ENCODE measurements around the gene FAM3B.
A peak's percentile ranks its signal among the peaks of the same experiment; 100 is the strongest.
"Not testable (repeated sequence)": the region's sequence is repeated elsewhere in the genome, so short reads cannot be mapped to it uniquely, and the experiment has no call there.

FAM3B gene

DNA sequence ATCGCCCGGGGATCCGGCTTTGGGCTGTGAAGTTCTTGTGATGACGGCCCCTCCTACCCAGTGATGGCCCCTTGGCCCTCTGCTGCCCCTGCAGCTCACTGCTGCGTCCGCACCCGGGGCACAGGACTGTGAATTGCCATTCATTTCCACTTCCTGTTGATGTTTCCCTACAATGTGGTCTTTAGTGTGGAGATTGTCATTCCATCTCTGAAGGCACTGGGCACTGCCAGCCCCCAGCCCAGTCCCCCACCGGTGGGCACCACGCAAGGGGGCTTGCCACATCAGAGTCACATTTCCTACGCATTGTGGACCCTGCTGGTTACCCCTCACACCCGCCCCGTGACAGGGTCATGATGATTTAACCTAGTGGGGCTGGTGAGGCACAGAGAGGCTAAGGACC is 42.7 kb downstream of the FAM3B start:
- no peak overlapping the region for H3K4me3 ChIP-seq (ENCODE audit: low read length)
- no peak overlapping the region for H2BK120ac ChIP-seq (ENCODE audit: low read depth, low read length)
- no peak overlapping the region for H3K27ac ChIP-seq (ENCODE audit: low read depth, low read length)
- no peak overlapping the region for H2AK5ac ChIP-seq (ENCODE audit: low read length)
- H3K79me1 ChIP-seq (ENCODE audit: low read length): no peaks in the 10 kb centered on the region
- no peak overlapping the region for H2BK5ac ChIP-seq (ENCODE audit: low read length)
- no peak overlapping the region for H2BK15ac ChIP-seq (replicated peaks; ENCODE audit: low read depth)
- no peaks in the 10 kb centered on the region for H3K27me3 ChIP-seq (ENCODE audit: insufficient read depth, low read length, poor library complexity)
- WGBS (ENCODE audit: extremely low coverage, insufficient coverage, low lambda C conversion rate): no CpG with 5 or more reads among the region's 12 CpGs
- H3K79me2 ChIP-seq (ENCODE audit: control insufficient read depth, insufficient read depth, low read length): no peaks in the 10 kb centered on the region
- H3K4ac ChIP-seq (ENCODE audit: low read depth, low read length): no peak overlapping the region
- no peaks in the 10 kb centered on the region for H3K36me3 ChIP-seq (ENCODE audit: control insufficient read depth, insufficient read depth, low read length)
- H3K56ac ChIP-seq (ENCODE audit: low read length): peak overlapping the region; percentile 46
- no peak overlapping the region for H3K4me2 ChIP-seq (ENCODE audit: low read length)
- no peak overlapping the region for H4K8ac ChIP-seq (ENCODE audit: low read depth, low read length)
- no peak overlapping the region for H3K23ac ChIP-seq (ENCODE audit: low read length)
- no peak overlapping the region for H3K18ac ChIP-seq (ENCODE audit: low read length)
- peak; percentile 66 for DNase-seq
- no peak overlapping the region for H4K5ac ChIP-seq (ENCODE audit: low read length)
- H3K4me1 ChIP-seq (ENCODE audit: control insufficient read depth, low read depth, low read length): no peaks in the 10 kb centered on the region
- no peak overlapping the region for H3K9ac ChIP-seq (ENCODE audit: low read length)

DNA sequence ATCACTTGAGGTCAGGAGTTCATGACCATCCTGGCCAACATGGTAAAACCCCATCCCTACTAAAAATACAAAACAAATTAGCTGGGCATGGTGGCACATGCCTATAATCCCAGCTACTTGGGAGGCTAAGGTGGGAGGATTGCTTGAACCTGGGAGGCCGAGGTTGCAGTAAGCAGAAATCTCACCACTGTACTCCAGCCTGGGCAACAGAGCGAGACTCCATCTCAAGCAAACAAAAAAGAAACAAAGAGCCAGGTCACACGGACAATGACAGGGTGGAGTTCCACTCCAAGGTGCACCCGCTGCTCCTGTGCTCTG is 43.1 kb downstream of the FAM3B start:
- not testable (repeated sequence) for DNase-seq; H3K23ac ChIP-seq (ENCODE audit: low read length); H3K4me3 ChIP-seq (ENCODE audit: low read length); H3K56ac ChIP-seq (ENCODE audit: low read length); H3K9ac ChIP-seq (ENCODE audit: low read length); H2BK5ac ChIP-seq (ENCODE audit: low read length); H2BK15ac ChIP-seq (replicated peaks; ENCODE audit: low read depth); H3K79me1 ChIP-seq (ENCODE audit: low read length); H3K4me2 ChIP-seq (ENCODE audit: low read length); H3K4ac ChIP-seq (ENCODE audit: low read depth, low read length); H2AK5ac ChIP-seq (ENCODE audit: low read length); H3K27me3 ChIP-seq (ENCODE audit: insufficient read depth, low read length, poor library complexity); H4K8ac ChIP-seq (ENCODE audit: low read depth, low read length); H3K18ac ChIP-seq (ENCODE audit: low read length); H2BK120ac ChIP-seq (ENCODE audit: low read depth, low read length); H3K27ac ChIP-seq (ENCODE audit: low read depth, low read length); H3K4me1 ChIP-seq (ENCODE audit: control insufficient read depth, low read depth, low read length); H3K79me2 ChIP-seq (ENCODE audit: control insufficient read depth, insufficient read depth, low read length); H3K36me3 ChIP-seq (ENCODE audit: control insufficient read depth, insufficient read depth, low read length); H4K5ac ChIP-seq (ENCODE audit: low read length)
- WGBS (ENCODE audit: extremely low coverage, insufficient coverage, low lambda C conversion rate): no CpG with 5 or more reads among the region's 4 CpGs

DNA sequence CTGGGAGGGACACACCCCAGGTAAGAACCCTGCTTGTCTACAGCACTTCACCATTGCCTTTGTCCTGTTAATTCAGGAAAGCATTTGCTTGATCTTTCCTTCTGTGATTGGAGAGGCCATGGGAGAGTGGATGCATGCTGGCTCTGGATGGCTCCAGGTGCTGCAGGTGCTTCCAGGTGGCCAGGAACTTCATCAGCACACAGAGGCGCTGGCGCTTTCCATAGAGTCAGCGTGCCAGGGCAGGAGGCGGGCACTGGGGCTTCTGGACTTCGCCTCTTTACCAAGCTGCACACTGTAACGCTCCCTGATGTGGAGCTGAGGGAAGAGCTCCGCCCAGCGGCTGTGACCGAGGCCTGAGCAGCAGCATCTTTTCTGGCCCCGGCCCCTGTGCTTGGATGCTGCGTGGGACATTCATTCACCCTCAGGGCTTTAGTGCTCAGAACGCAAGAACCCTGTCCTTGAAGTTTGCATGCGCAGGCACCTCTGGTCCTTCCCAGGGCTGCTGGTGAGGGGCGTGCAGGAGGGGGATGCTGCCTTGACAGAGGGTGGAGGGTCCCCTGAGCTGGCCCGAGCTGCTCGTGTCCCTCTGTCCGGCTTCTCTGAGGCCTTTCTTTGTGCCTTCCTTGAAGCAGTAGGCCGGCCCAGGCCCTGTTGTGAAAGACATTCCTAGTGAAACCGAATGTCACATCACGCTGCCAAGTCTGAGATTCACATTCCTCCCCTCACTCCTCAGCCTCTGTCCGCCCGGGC is 43.6 kb downstream of the FAM3B start:
- Histone ChIP-seq H3K4me1 (ENCODE audit: control insufficient read depth, low read depth, low read length) (no peaks in the 10 kb centered on the region), H3K36me3 (ENCODE audit: control insufficient read depth, insufficient read depth, low read length) (no peaks in the 10 kb centered on the region), H3K4ac (ENCODE audit: low read depth, low read length) (no peak overlapping the region), H4K5ac (ENCODE audit: low read length) (no peak overlapping the region), H3K27ac (ENCODE audit: low read depth, low read length) (no peak overlapping the region), H3K56ac (ENCODE audit: low read length) (no peak overlapping the region), H3K9ac (ENCODE audit: low read length) (no peak overlapping the region), H2BK120ac (ENCODE audit: low read depth, low read length) (no peak overlapping the region), H2BK15ac (replicated peaks; ENCODE audit: low read depth) (no peak overlapping the region), H4K8ac (ENCODE audit: low read depth, low read length) (no peak overlapping the region), H2AK5ac (ENCODE audit: low read length) (no peak overlapping the region), H3K79me1 (ENCODE audit: low read length) (no peaks in the 10 kb centered on the region), H3K23ac (ENCODE audit: low read length) (no peak overlapping the region), H3K18ac (ENCODE audit: low read length) (no peak overlapping the region), H3K27me3 (ENCODE audit: insufficient read depth, low read length, poor library complexity) (no peaks in the 10 kb centered on the region), H3K4me3 (ENCODE audit: low read length) (no peak overlapping the region), H3K4me2 (ENCODE audit: low read length) (no peak overlapping the region), H2BK5ac (ENCODE audit: low read length) (no peak overlapping the region), H3K79me2 (ENCODE audit: control insufficient read depth, insufficient read depth, low read length) (no peaks in the 10 kb centered on the region)
- DNase-seq: peak; percentile 24
- no CpG with 5 or more reads among the region's 22 CpGs for WGBS (ENCODE audit: extremely low coverage, insufficient coverage, low lambda C conversion rate)

DNA sequence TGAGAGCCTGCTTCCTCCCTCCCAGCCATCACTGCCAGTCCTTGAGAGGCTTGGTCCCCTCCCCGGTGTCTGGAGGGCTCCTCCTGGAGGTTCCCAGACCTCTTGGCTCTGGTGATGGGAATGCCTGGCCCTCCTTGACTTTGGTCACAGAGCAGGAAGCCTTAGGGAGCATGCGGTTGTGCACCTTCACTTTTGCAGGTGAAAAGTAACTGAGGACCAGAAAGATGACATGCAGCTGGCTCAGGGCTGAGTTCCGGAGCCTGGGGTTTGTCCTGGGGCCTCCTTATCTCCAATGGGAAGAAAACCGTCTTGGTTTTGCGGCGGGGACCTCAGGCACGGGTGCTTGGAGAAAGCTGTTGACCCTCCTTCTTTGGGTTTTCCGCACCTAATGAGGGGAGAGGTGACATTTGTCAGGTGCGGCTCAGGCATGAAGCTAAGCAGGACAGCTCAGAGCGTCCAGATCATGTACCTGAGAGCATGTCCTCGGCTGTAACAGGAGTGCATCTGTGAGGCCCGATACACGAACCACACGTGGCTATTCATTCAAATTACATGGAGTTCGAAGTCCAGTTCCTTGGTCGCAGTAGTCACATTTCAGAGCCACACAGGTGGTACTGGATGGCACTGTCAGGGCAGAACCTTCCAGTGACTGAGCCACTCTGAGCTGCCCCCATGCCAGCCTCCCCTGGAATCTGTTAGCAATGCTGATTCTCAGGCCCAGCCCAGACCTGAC is 44.6 kb downstream of the FAM3B start:
- Histone ChIP-seq H4K5ac (ENCODE audit: low read length) (no peak overlapping the region), H3K4me3 (ENCODE audit: low read length) (no peak overlapping the region), H3K9ac (ENCODE audit: low read length) (no peak overlapping the region), H3K79me2 (ENCODE audit: control insufficient read depth, insufficient read depth, low read length) (no peaks in the 10 kb centered on the region), H3K23ac (ENCODE audit: low read length) (no peak overlapping the region), H3K56ac (ENCODE audit: low read length) (no peak overlapping the region), H3K4me2 (ENCODE audit: low read length) (no peak overlapping the region), H4K8ac (ENCODE audit: low read depth, low read length) (no peak overlapping the region), H3K4me1 (ENCODE audit: control insufficient read depth, low read depth, low read length) (no peaks in the 10 kb centered on the region), H3K27me3 (ENCODE audit: insufficient read depth, low read length, poor library complexity) (no peaks in the 10 kb centered on the region), H3K27ac (ENCODE audit: low read depth, low read length) (no peak overlapping the region), H3K18ac (ENCODE audit: low read length) (no peak overlapping the region), H2BK15ac (replicated peaks; ENCODE audit: low read depth) (no peak overlapping the region), H2AK5ac (ENCODE audit: low read length) (no peak overlapping the region), H2BK5ac (ENCODE audit: low read length) (no peak overlapping the region), H3K79me1 (ENCODE audit: low read length) (no peaks in the 10 kb centered on the region), H3K36me3 (ENCODE audit: control insufficient read depth, insufficient read depth, low read length) (no peaks in the 10 kb centered on the region), H2BK120ac (ENCODE audit: low read depth, low read length) (no peak overlapping the region), H3K4ac (ENCODE audit: low read depth, low read length) (no peak overlapping the region)
- WGBS (ENCODE audit: extremely low coverage, insufficient coverage, low lambda C conversion rate): no CpG with 5 or more reads among the region's 16 CpGs
- no peak for DNase-seq

DNA sequence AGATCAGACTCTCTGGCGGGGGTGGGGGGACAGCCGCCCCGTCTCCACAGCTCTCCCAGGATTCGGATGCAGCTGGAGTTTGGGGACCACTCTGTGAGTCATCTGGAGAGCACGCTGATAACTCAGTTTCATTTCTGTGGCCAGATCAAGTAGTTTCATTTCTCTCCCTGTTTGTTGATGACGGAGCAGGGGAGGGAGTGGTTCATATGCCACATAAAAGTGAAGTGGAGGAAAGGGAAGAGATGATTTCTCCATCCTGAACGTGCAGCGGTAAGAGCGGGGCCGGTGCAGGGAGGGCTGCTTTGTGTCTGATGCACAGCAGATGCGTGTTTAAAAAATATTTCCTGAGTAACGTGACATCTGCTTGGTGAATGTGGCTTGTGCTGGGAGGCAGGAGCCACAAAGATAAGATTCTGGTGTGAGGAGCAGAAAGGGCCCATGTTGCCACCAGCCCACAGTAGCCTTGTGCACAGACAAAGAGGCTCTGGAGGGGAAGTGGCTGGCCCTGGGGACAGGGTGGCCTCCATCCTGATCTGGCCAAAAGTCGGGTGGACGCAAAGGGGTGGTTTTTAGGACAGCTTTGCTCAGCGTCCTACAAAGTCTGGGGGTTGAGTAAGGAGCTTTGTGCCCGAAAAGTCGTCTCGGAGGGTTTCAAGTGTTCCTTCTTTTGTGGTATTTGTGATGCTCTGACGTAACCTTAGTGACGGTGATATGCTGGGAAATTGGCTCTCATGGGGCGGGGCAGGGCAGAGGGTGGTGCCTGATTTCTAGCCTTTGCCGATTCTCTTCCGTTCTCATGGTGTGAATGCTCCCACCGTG is 45.4 kb downstream of the FAM3B start, which contains the start of gene MX2:
Gene MX2 (plus strand): TSS at position 242 of the 819 bp plus-strand sequence. CDS start 14,880 bp downstream, outside the sequence.
- H3K9ac ChIP-seq (ENCODE audit: low read length): no peak within 1 kb of the TSS
- H2AK5ac ChIP-seq (ENCODE audit: low read length): no peak within 1 kb of the TSS
- no peak within 1 kb of the TSS for H3K18ac ChIP-seq (ENCODE audit: low read length)
- H3K4me3 ChIP-seq (ENCODE audit: low read length): no peak within 1 kb of the TSS
- no peaks in the 10 kb centered on the region for H3K27me3 ChIP-seq (ENCODE audit: insufficient read depth, low read length, poor library complexity)
- H3K4me2 ChIP-seq (ENCODE audit: low read length): no peak within 1 kb of the TSS
- H3K56ac ChIP-seq (ENCODE audit: low read length): no peak within 1 kb of the TSS
- H4K5ac ChIP-seq (ENCODE audit: low read length): no peak within 1 kb of the TSS
- H3K27ac ChIP-seq (ENCODE audit: low read depth, low read length): no peak within 1 kb of the TSS
- no peaks in the 10 kb centered on the region for H3K36me3 ChIP-seq (ENCODE audit: control insufficient read depth, insufficient read depth, low read length)
- no CpG with 5 or more reads among the region's 24 CpGs for WGBS (ENCODE audit: extremely low coverage, insufficient coverage, low lambda C conversion rate)
- DNase-seq: no peak
- H3K79me1 ChIP-seq (ENCODE audit: low read length): no peaks in the 10 kb centered on the region
- H3K4me1 ChIP-seq (ENCODE audit: control insufficient read depth, low read depth, low read length): no peaks in the 10 kb centered on the region
- no peak within 1 kb of the TSS for H4K8ac ChIP-seq (ENCODE audit: low read depth, low read length)
- no peaks in the 10 kb centered on the region for H3K79me2 ChIP-seq (ENCODE audit: control insufficient read depth, insufficient read depth, low read length)
- no peak within 1 kb of the TSS for H2BK15ac ChIP-seq (replicated peaks; ENCODE audit: low read depth)
- H3K23ac ChIP-seq (ENCODE audit: low read length): no peak within 1 kb of the TSS
- no peak within 1 kb of the TSS for H3K4ac ChIP-seq (ENCODE audit: low read depth, low read length)
- no peak within 1 kb of the TSS for H2BK5ac ChIP-seq (ENCODE audit: low read length)
- H2BK120ac ChIP-seq (ENCODE audit: low read depth, low read length): no peak within 1 kb of the TSS
